Activated naive CD4-positive, alpha-beta T cell treated with anti-CD3 and anti-CD28 coated beads, Interleukin-2, amount 10 ng/mL, durations not matched to agents 7 days and 5 days (primary cell): ENCODE measurements around the gene ZCCHC2.

ENCODE experiments used
- CTCF ChIA-PET: fragments of 350-600 bp; sonication (Branson Sonifier 250); formaldehyde crosslinking; loops from one replicate; lab custom pipeline; 2021; ENCODE audit warnings: antibody characterized with exemption; lab: Charles Lee
- DNase-seq: peaks from one replicate; pipeline ENCODE4 v3.0.0-alpha.2; 2020
- H3K27ac Mint-ChIP-seq: one replicate; pipeline ENCODE4 v1.8.0; 2021; ENCODE audit warnings: mild to moderate bottlenecking, moderate library complexity, mixed read lengths
- H3K27me3 Mint-ChIP-seq: one replicate; pipeline ENCODE4 v1.8.0; 2021; ENCODE audit warnings: mild to moderate bottlenecking, mixed read lengths
- H3K36me3 Mint-ChIP-seq: one replicate; pipeline ENCODE4 v1.8.0; 2021; ENCODE audit warnings: mixed read lengths
- H3K4me1 Mint-ChIP-seq: one replicate; pipeline ENCODE4 v1.8.0; 2021; ENCODE audit warnings: mixed read lengths
- H3K4me3 Mint-ChIP-seq: one replicate; pipeline ENCODE4 v1.8.0; 2021; ENCODE audit warnings: mild to moderate bottlenecking, moderate library complexity, mixed read lengths
- H3K9me3 Mint-ChIP-seq: one replicate; pipeline ENCODE4 v1.8.0; 2021; ENCODE audit warnings: mixed read lengths

Gene ZCCHC2

DNA sequence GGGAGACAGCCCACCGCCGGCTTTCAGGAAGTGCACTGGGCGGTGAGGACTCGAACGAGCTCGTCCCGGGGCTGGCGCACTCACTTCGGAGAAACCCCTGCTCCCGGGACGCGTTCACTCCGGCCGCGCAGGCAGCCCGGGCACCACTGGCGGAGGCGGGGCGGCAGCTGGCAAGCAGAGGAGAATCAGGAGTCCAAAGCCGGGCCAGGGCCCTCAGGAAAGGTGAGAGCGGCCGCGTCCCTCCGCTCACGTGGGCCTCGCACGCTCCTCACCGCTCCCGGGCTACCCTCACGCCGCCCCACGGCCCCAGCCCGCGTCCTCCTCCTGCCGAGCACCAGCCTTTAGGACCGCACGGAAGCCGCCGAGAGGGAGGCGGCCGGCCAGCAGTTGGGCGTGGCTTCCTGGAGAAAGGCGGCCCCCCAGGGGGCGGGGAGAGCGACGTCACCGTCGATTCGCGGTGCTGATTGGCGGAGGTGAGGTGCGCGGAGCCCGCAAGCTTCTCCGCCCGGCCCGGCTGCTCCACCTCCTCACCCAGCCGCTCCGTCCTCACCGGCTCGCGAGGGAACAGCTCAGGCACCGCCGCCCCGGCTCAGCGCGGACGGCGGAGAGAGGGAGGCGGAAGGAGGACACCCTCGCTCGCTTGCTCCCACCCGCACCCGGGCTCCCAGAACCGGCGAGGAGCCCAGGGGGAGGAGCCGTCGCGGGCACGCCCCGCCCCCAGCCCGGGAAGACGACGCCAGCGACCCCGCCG lies at the start of gene ZCCHC2:
ZCCHC2 (plus strand) TSS at position 522 of the 751 bp plus-strand sequence. CDS start 400 bp downstream, outside the sequence.
- H3K4me1 Mint-ChIP-seq = peaks cover 35% of the 10 kb centered on the region
- DNase-seq = peak; percentile 98
- peak within 1 kb of the TSS; percentile 94 for H3K4me3 Mint-ChIP-seq
- H3K27ac Mint-ChIP-seq = peak within 1 kb of the TSS; percentile 92
- peaks cover 19% of the 10 kb centered on the region for H3K36me3 Mint-ChIP-seq
- peaks cover 4% of the 10 kb centered on the region for H3K9me3 Mint-ChIP-seq
- CTCF ChIA-PET = interaction anchor here (0.6 to 4.9 kb wide), 6 partner anchors 14 to 199 kb away, joined by 3 to 25 read pairs (median 3); no protein-coding TSS in a partner anchor
- H3K27me3 Mint-ChIP-seq = no peaks in the 10 kb centered on the region

DNA sequence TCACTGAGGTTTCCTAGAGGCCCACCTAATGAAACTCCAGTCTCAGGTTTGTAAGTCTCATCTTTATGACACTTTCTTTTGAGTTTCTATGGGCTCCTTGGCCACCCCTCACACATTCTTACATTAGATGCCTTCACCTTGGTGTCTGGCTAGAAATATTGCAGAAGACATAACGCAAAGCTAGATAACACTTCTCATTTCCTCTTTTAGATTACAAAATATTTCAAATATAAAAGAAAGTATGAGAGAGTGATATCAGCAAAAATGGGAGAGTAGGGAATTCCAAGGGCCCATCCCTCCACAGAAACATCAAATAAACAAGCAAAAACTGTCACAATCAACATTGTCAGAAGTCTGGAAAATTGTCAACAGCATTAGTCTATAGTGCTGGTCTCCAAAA lies 43.3 kb upstream of the ZCCHC2 start:
- no peak for DNase-seq
- peaks cover 3% of the 10 kb centered on the region for H3K36me3 Mint-ChIP-seq
- no peak overlapping the region for H3K4me3 Mint-ChIP-seq
- no peak overlapping the region for H3K27ac Mint-ChIP-seq
- H3K27me3 Mint-ChIP-seq = peaks cover 45% of the 10 kb centered on the region
- peaks cover 11% of the 10 kb centered on the region for H3K9me3 Mint-ChIP-seq
- CTCF ChIA-PET = no interaction called here
- H3K4me1 Mint-ChIP-seq = no peaks in the 10 kb centered on the region

DNA sequence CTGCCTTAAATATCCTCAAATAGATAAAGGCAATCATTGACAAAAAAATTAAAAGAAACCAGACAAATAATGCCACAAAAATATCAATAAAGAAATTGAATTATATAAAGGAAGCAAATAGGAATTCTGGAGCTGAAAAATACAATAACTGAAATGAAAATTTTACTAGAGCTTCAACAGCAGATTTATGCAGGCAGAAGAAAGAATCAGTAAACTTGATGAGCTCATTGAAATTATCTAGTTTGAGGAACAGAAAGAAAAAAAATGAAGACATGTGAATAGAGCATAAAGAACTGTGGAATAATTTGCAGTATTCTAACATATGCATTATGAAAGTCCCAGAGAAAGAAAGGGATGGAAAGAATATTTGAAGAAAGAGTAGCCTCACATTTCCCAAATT lies 41.9 kb upstream of the ZCCHC2 start:
- no peak for DNase-seq
- Mint-ChIP-seq H3K27me3 (peaks cover 37% of the 10 kb centered on the region), H3K4me3 (no peak overlapping the region)

DNA sequence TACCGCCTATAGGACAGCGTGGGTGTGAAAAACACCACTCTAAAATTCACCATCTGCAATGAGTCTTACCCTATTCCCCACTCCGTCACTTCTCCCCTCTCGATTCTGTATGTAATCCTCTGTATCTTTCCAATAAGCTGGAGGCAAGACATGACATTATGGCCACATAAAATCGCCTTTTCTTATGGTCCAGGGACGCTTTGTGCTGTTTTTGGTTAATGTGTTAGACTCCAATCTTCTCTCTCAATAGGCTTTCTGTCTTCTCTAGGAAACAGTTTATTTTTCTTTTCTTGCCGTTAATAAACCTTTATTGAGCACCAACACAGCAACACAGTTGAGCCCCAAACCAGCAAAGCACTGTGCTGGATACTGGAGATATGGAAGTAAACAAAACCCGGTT lies 37.9 kb upstream of the ZCCHC2 start:
- Mint-ChIP-seq H3K27me3 (peaks cover 28% of the 10 kb centered on the region), H3K4me3 (no peak overlapping the region)
- CTCF ChIA-PET = no interaction called here

More for the DNA sequence above, 41.9 kb upstream of the ZCCHC2 start:
- CTCF ChIA-PET = no interaction called here
- no peak overlapping the region for H3K27ac Mint-ChIP-seq
- H3K9me3 Mint-ChIP-seq = peaks cover 11% of the 10 kb centered on the region
- no peaks in the 10 kb centered on the region for H3K4me1 Mint-ChIP-seq
- H3K36me3 Mint-ChIP-seq = peaks cover 3% of the 10 kb centered on the region

DNA sequence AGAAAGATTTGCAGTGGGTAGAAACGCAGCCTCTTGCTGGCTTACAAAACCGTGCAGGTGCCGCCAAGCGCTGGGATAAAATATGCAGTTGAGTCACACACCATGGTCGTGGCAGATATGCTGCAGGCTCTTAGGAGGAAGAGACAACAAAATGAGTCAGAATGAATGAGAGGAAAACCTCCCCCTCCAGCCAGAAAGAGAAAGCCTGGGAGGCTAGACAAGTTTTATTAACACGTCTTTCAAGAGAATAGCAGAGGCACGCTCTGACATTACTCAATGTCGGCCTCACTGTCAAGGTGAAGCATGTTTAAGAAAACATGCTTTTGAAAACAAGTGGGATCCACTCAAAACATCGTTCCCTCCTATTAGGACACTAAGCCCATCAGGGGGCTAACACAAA lies 37.1 kb upstream of the ZCCHC2 start:
- Mint-ChIP-seq H3K9me3 (peaks cover 4% of the 10 kb centered on the region), H3K36me3 (no peaks in the 10 kb centered on the region), H3K27me3 (peaks cover 23% of the 10 kb centered on the region), H3K4me3 (no peak overlapping the region), H3K4me1 (no peaks in the 10 kb centered on the region), H3K27ac (no peak overlapping the region)
- no peak for DNase-seq
- CTCF ChIA-PET = no interaction called here

More for the DNA sequence above, 37.9 kb upstream of the ZCCHC2 start:
- no peak overlapping the region for H3K27ac Mint-ChIP-seq
- DNase-seq = no peak
- H3K36me3 Mint-ChIP-seq = peaks cover 3% of the 10 kb centered on the region
- H3K9me3 Mint-ChIP-seq = peaks cover 11% of the 10 kb centered on the region
- H3K4me1 Mint-ChIP-seq = no peaks in the 10 kb centered on the region

DNA sequence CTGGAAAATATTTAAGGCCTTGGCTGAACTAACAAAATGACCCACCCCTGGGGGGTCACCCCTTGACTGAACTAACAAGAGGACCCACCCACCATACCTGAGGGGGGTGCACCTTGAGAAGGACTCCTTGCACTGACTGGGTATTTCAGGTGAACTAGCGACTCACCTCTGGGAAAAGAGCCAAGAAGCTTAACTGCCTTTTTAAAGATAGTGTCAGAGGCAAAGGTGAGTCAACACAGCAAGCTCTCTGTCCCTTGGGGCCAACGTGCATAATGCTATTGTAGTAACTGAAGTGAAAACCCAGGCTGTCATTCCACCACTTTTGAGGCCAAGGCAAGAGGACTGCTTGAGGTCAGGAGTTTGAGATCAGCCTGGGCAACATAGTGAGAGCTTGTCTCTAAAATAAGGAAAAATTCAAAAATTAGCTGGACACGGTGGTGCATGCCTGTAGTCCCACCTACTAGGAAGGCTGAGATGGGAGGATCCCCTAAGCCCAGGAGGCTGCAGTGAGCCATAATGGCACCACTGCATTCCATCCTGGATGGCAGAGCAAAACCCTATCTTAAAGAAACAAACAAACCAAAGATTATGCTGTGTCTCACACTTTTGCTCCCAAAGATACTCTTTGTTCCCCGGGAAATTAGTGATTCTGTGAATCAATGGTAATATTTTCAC lies 36.4 kb upstream of the ZCCHC2 start:
- no peaks in the 10 kb centered on the region for H3K36me3 Mint-ChIP-seq
- H3K4me1 Mint-ChIP-seq = no peaks in the 10 kb centered on the region
- H3K9me3 Mint-ChIP-seq = no peaks in the 10 kb centered on the region
- CTCF ChIA-PET = no interaction called here
- DNase-seq = no peak
- H3K27me3 Mint-ChIP-seq = peaks cover 23% of the 10 kb centered on the region
- H3K27ac Mint-ChIP-seq = no peak overlapping the region
- no peak overlapping the region for H3K4me3 Mint-ChIP-seq

DNA sequence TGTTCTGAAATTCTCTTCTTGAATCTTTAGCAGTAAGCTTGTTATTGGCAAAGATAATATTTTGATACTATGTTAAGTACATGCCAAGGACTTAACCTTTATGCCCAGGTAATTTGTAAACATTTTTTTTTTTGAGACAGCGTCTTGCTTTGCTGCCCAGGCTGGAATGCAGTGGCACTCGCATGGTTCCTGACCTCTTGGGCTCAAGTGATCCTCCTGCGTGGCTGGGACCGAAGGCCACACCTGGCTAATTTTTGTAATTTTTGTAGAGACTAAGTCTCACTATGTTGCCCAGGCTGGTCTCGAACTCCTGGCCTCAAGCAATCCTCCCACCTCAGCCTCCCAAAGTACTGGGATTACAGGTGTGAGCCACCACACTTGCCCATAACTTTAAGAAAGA lies 35.7 kb upstream of the ZCCHC2 start:
- no peak for DNase-seq
- Mint-ChIP-seq H3K36me3 (no peaks in the 10 kb centered on the region), H3K27me3 (peaks cover 23% of the 10 kb centered on the region), H3K9me3 (no peaks in the 10 kb centered on the region), H3K4me3 (no peak overlapping the region), H3K4me1 (no peaks in the 10 kb centered on the region), H3K27ac (no peak overlapping the region)
- CTCF ChIA-PET = no interaction called here

DNA sequence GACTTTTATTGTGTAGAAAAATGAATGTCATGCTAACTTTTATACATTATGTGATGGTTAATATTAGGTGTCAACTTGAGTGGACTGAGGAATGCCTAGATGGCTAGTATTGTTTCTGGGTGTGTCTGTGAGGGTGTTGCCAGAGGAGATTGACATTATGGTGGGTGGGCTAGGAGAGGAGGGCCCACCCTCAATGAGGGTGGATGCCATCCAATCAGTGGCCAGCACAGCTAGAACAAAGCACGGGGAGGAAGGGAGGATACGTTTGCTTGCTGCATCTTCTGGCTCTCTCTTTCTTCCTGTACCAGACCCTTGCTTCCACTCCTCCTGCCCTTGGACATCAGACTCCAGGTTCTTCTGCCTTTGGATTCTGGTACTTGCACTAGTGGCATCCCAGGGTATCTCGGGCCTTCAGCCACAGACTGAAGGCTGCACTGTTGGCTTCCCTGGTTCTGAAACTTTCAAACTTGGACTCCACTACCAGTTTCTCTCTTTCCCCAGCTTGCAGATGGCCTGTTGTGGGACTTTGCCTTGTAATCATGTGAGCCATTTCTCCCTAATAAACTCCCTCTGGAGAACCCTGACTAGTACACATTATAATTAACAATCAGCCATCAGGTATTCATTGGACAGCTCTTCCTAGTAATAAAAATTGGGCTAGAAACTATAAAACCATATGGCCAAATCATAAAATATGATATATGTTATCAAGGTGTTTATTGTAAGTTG lies 31.7 kb upstream of the ZCCHC2 start:
- Mint-ChIP-seq H3K27ac (no peak overlapping the region), H3K27me3 (peaks cover 26% of the 10 kb centered on the region), H3K9me3 (no peaks in the 10 kb centered on the region), H3K36me3 (no peaks in the 10 kb centered on the region), H3K4me3 (no peak overlapping the region), H3K4me1 (no peaks in the 10 kb centered on the region)
- CTCF ChIA-PET = no interaction called here
- DNase-seq = no peak

DNA sequence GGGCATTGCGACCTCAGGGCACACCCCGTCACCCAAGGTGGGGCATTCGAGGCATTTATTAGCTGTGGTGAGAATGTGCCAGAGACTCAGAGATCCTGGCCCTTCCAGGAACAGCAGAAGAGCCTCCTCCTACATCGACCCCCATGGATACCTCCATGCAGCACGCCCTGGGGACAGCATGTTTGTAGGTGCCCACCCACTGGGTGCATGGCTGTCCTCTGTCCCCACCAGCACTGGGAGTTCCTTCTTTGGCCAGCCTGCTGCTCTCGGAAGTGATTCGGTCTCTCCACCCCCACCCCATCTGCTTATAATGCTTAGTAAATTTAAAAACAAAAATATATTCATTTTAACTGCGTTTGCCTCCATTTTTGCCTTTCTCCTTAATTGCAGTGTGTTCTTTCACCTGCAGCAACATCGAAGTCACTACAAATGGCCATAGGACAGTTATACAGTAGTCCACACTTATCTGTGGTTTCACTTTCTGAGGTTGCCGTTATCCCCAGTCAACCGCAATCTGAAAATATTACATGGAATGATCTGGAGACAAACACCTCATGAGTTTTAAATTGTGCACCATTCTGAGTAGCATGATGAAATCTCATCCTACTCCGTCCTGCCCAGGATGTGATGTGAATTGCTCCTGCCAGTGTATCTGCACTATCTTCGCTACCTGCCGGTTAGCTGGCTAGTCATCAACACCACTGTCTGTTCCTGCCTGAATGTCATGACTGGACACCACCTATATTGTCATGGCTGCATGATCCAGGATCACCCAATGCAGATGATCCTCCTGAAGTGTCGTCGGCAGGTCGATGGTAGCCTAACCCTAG lies 29.6 kb upstream of the ZCCHC2 start:
- H3K9me3 Mint-ChIP-seq = no peaks in the 10 kb centered on the region
- CTCF ChIA-PET = no interaction called here

DNA sequence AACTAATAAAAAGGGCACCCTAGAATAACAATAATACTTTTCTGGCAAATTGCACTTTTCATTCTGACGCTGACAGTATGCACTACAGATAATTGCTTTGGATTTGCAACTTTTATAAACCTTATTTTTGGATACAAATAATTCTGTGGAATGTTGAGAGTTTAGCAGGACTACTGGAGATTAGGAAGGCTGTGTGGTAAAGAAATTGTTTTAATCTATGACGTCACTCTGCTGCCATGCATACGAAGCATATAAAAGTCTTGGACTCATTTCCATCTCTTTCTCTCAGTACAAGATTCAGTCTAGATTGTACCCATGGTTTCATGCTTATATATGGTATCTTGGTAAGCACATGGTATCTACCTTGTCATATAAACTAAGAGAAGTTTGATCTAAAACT lies 28.1 kb upstream of the ZCCHC2 start:
- Mint-ChIP-seq H3K4me1 (no peaks in the 10 kb centered on the region), H3K9me3 (no peaks in the 10 kb centered on the region), H3K36me3 (no peaks in the 10 kb centered on the region), H3K4me3 (no peak overlapping the region), H3K27me3 (peaks cover 36% of the 10 kb centered on the region), H3K27ac (no peak overlapping the region)
- CTCF ChIA-PET = no interaction called here
- DNase-seq = no peak

More for the DNA sequence above, 29.6 kb upstream of the ZCCHC2 start:
- Mint-ChIP-seq H3K4me3 (no peak overlapping the region), H3K36me3 (no peaks in the 10 kb centered on the region), H3K27ac (no peak overlapping the region), H3K27me3 (peaks cover 26% of the 10 kb centered on the region), H3K4me1 (no peaks in the 10 kb centered on the region)
- no peak for DNase-seq

DNA sequence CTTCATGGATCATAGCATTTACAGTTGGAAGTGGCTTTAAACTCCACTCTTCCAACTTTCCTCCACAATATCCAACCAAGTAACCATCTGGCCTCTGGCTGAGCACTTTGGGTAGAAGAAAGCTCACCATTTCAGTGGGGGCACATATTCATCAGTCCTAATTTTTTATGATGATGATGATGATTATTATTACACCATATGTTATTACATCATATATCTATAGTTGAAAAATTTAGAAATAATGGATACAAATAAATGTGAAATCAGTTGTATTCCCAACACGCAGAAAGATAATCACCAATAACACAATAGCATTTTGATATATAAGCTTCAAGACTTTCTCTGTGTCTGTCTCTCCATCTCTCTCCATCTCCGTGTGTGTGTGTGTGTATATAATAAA lies 26.6 kb upstream of the ZCCHC2 start:
- Mint-ChIP-seq H3K36me3 (no peaks in the 10 kb centered on the region), H3K27ac (no peak overlapping the region), H3K4me3 (no peak overlapping the region), H3K4me1 (no peaks in the 10 kb centered on the region), H3K9me3 (no peaks in the 10 kb centered on the region), H3K27me3 (peaks cover 35% of the 10 kb centered on the region)
- DNase-seq = no peak
- CTCF ChIA-PET = no interaction called here

DNA sequence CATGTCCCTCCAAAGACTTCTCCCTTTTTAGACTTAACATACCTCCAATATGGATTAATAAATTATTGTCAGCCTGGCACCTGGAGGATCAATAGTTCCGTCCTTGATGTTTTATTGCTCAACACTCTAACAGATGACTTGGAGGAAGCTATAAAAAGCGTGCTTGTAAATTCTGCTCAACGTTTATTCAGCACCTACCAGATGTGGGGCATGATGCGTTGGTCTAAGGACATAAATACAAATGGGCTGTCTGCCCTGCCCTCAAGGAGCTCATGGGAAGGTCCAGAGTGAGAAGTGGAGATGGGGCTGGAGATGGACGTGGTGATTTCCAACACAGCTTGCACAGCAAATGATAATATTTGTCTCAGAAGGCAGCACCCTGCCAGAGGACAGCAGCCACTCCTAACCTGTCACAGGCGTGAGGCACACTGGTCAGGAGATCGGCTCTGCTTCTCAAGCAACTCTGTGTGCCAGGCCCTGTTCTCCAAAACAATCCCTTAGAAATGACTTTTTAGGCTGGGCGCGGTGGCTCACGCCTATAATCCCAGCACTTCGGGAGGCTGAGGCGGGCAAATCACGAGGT lies 25.5 kb upstream of the ZCCHC2 start:
- peaks cover 5% of the 10 kb centered on the region for H3K36me3 Mint-ChIP-seq
- DNase-seq = no peak
- peaks cover 33% of the 10 kb centered on the region for H3K27me3 Mint-ChIP-seq
- no peaks in the 10 kb centered on the region for H3K4me1 Mint-ChIP-seq
- H3K27ac Mint-ChIP-seq = no peak overlapping the region
- H3K4me3 Mint-ChIP-seq = no peak overlapping the region
- peaks cover 2% of the 10 kb centered on the region for H3K9me3 Mint-ChIP-seq
- CTCF ChIA-PET = no interaction called here

DNA sequence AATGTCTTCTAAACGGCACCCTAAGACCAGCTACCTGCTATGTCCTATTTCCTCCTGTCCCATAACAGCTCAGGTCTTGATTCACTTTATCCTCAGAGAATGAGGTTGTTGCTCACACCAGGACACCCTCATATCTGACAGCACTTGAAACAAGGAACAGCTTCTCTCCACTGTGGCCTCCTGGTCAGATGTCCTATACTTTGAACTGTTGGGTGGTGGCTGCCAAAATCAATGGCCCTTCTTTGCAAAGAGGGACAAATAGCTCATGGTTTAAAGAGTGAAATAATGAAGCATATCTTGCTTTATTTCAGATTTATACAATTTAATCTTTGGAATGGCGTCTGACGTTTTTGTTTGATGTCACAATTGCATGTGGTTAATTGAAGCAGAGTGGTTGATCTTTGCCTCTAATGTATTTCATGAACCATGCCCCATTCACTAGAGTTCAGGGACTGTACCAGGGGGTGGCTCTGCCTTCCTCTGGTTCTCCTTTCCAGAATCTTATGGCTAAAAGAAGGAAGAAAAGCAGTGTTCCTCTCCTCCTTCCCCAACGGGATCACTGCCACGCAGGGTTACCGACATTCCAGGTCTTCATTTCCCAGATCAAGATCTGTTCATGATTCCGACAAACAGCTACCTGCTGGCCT lies 24.1 kb upstream of the ZCCHC2 start:
- no peaks in the 10 kb centered on the region for H3K4me1 Mint-ChIP-seq
- H3K4me3 Mint-ChIP-seq = no peak overlapping the region
- H3K27me3 Mint-ChIP-seq = peaks cover 24% of the 10 kb centered on the region
- H3K36me3 Mint-ChIP-seq = peaks cover 11% of the 10 kb centered on the region
- no peak for DNase-seq
- CTCF ChIA-PET = interaction anchor here (1.5 kb wide), 1 partner anchor 73 kb away, joined by 5 read pairs; no protein-coding TSS in a partner anchor
- peaks cover 6% of the 10 kb centered on the region for H3K9me3 Mint-ChIP-seq
- H3K27ac Mint-ChIP-seq = no peak overlapping the region
